NB4 (cell line): ENCODE results near the gene UFD1.

ENCODE experiments used
- MYC ChIP-seq: IDR thresholded peaks from 2 replicates; pipeline ENCODE4 v1.6.1; 2011; ENCODE audit warnings: low read depth, low read length
- TF ChIP-seq, protein P1 (sequence below): IDR thresholded peaks from one replicate; pipeline ENCODE4 v1.5.1; 2012; ENCODE audit warnings: low read depth, low read length

DNA sequence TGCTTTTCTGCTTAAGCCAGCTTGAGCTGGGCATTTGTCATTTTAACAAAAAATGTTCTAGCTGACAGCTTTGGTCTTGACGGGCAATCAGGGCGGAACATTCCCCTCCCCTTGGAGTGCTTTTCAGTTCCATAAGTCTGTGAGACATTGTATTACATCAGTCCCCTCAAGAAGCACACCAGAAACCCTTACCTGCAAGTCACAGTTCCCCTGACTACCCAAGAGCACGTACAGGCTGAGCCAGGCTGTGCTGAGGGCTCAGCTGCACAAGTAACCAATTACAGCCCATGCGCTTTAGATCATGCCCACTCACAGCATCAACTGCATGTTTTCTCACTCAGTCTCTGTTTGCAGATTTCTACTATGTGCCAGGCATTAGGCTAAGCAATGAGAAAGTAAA, 66.5 kb downstream of the UFD1 start:
- TF ChIP-seq MYC = no peak
- TF ChIP-seq, protein P1, sequence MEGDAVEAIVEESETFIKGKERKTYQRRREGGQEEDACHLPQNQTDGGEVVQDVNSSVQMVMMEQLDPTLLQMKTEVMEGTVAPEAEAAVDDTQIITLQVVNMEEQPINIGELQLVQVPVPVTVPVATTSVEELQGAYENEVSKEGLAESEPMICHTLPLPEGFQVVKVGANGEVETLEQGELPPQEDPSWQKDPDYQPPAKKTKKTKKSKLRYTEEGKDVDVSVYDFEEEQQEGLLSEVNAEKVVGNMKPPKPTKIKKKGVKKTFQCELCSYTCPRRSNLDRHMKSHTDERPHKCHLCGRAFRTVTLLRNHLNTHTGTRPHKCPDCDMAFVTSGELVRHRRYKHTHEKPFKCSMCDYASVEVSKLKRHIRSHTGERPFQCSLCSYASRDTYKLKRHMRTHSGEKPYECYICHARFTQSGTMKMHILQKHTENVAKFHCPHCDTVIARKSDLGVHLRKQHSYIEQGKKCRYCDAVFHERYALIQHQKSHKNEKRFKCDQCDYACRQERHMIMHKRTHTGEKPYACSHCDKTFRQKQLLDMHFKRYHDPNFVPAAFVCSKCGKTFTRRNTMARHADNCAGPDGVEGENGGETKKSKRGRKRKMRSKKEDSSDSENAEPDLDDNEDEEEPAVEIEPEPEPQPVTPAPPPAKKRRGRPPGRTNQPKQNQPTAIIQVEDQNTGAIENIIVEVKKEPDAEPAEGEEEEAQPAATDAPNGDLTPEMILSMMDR = no peak
